Esophagus mucosa (tissue), 1 donor: Measurements from ENCODE around the gene SMCHD1. TPM values are rescaled to one million over a fixed set of nuclear protein-coding genes. Genes with fewer than 3 reads are reported as not detected.

Experiments
- ATAC-seq: fragments of 200-7000 bp; cut with Tn5 transposase; one replicate; pipeline ENCODE4 v1.9.1; 2020
- total RNA-seq: library from RNA; stranded (reverse); gene quantifications from one replicate; pipeline ENCODE4 v1.2.4, GENCODE V29; 2023
- donor health status: DM: yes; HTN: yes; CAD: no.

The SMCHD1 gene
- total RNA-seq, 1 donor from 2014 or later: 20.9 TPM

GRCh38 chr18:2853926-2854664 is 198.6 kb downstream of the SMCHD1 start:
- no peak for ATAC-seq

Other genes starting within 250 kb of the SMCHD1 start
- 8.2 TPM for gene METTL4, start 84.2 kb upstream of the SMCHD1 start, total RNA-seq
- 9.7 TPM for gene NDC80, start 84.2 kb upstream of the SMCHD1 start, total RNA-seq
- 1.4 TPM for gene EMILIN2, start 191.3 kb downstream of the SMCHD1 start, total RNA-seq